Fibroblast of pulmonary artery (primary cell): ENCODE measurements around the gene DLL1.

Experiments used
- DNase-seq: peaks from one replicate; pipeline ENCODE4 v3.0.0-alpha.2; 2010; ENCODE audit warnings: low read depth
- H3K4me3 ChIP-seq: replicated peaks from 2 replicates; pipeline ENCODE4 v1.5.1; 2011; ENCODE audit warnings: low read depth, mild to moderate bottlenecking, control low read depth, low read length, moderate library complexity
- TF ChIP-seq, protein P1 (sequence below): IDR thresholded peaks from 2 replicates; pipeline ENCODE4 v1.5.1; 2011; ENCODE audit warnings: mild to moderate bottlenecking, control low read depth, low read length, inconsistent platforms; ENCODE audit errors: missing control alignments

The DLL1 gene

GRCh38 chr6:170291271-170292110, 613 bp upstream of the DLL1 start:
- no peak for DNase-seq

GRCh38 chr6:170289951-170290295, 955 bp downstream of the DLL1 start:
- TF ChIP-seq, protein P1, sequence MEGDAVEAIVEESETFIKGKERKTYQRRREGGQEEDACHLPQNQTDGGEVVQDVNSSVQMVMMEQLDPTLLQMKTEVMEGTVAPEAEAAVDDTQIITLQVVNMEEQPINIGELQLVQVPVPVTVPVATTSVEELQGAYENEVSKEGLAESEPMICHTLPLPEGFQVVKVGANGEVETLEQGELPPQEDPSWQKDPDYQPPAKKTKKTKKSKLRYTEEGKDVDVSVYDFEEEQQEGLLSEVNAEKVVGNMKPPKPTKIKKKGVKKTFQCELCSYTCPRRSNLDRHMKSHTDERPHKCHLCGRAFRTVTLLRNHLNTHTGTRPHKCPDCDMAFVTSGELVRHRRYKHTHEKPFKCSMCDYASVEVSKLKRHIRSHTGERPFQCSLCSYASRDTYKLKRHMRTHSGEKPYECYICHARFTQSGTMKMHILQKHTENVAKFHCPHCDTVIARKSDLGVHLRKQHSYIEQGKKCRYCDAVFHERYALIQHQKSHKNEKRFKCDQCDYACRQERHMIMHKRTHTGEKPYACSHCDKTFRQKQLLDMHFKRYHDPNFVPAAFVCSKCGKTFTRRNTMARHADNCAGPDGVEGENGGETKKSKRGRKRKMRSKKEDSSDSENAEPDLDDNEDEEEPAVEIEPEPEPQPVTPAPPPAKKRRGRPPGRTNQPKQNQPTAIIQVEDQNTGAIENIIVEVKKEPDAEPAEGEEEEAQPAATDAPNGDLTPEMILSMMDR: no peak
- peak overlapping the region; percentile 65 for H3K4me3 ChIP-seq
- no peak for DNase-seq

More at GRCh38 chr6:170291271-170292110, 613 bp upstream of the DLL1 start:
- TF ChIP-seq, protein P1: no peak
- H3K4me3 ChIP-seq: peak overlapping the region; percentile 24

DNA sequence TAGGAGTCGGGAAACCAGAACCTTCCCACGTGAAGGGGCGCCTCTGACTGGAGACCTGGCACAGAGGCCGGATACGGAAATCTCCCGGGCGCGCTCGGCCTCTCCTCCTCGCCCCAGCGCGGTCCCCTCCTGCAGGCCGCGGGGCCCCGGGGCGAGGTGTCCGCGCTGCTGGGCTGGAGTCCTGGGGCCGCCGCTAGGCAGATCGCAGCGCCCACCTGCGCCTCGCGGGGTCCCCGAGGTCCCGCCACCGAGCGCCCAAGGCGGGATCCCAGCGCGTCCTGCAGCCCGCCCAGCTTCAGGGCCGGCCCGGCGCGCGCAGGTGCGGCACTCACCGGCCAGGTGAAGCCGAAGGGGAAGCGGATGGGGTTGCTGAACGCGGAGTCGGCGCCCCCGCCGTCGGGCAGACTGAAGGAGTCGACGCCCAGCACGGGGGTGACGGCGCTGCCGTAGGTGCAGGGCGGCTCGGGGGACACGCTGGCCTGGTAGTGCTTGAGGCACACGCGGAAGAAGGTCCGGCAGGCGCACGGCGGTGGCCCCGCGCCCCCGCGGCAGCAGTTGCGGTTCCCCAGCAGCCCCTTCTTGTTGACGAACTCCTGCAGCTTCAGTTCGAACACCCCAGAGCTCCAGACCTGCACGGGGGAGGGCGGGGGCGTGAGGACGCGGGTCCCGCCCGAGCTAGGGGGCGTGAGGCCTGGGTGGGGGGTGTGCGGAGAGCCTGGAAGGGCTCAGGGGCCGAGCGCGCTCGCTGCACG, 1.5 kb downstream of the DLL1 start:
- no peak for DNase-seq
- H3K4me3 ChIP-seq: peak overlapping the region; percentile 15
- TF ChIP-seq, protein P1: no peak

DNA sequence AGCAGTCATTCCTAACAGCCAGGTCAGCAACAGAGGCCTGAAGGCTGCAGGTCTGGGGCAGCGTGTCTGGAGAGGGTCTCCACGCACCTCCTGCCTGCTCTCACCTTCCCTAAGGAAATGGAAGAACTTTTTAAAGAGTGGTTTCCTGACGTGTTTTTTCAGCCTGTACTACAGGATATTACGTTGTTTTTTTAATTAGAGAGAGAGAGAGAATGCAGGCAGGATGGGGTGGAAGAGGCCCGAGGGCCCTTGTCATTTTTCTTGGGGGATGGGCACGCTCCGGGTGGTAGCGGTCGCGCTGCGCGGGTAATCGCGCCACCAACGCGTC, 2.1 kb downstream of the DLL1 start:
- no peak for DNase-seq
- TF ChIP-seq, protein P1: no peak
- no peak overlapping the region for H3K4me3 ChIP-seq

DNA sequence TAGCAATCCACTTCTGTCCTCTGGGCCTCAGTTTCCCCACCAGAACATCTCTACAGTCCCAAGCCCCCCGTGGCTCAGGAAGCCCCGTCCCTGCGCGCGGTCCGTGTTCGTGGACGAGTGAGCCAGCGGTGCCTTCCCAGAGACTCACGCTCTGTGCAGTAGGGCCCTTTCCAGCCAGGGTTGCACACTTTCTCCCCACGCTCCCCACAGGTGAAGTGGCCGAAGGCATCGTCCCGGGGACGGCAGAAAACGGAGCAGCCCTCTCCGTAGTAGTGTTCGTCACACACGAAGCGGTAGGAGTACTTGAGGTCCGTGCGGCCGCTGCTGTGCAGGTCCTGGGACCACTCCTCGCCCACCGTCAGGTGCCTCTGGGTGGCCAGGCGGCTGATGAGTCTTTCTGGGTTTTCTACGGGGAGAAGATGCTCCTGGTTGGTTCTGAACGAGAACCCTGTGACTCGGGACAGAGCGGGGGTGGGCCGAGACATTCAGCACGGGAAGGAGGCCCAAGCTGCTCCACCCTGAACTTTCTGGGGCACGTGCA, 2.7 kb downstream of the DLL1 start:
- TF ChIP-seq, protein P1: no peak
- DNase-seq: no peak
- no peak overlapping the region for H3K4me3 ChIP-seq

DNA sequence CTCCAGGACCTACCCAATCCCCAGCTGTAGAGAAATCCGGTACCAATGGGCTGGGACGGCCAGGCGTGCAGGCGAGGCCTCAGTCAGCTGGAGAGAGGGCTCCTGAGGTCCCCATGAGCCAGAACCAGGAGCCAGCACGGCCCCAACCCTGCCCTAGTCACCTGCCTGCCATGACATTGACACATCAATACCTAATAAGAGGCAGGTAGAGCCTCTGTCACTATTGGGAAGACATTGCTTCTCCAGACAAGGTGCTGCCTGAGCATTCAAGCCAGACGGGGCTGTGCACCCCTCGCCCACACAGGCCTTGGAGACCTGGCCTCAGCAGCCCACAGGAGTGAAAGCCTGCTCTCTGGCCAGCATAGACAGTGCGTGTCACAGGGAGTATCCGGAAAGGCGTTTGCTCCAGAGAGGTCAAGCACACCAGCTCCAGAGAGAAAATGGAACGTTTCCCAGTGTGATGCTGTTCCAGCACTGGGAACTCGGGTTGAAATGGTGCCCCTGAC, 3.5 kb downstream of the DLL1 start:
- TF ChIP-seq, protein P1: no peak
- DNase-seq: no peak
- H3K4me3 ChIP-seq: no peak overlapping the region
